ENCODE measurements around the gene PIEZO2. TPM values are rescaled to one million over a fixed set of nuclear protein-coding genes. Genes with fewer than 3 reads are reported as not detected.

Gene PIEZO2
- total RNA-seq, 3 donors from 2014 or later (not counting 1 experiment from before 2014, with no cell fraction given): not detected

GRCh38 chr18:10913919-10914318 is 235.4 kb downstream of the PIEZO2 start:
- intact Hi-C loops (cut with micrococcal nuclease): no loop called here
- WGBS (ENCODE audit: insufficient coverage): 79% methylated on average over 2 of the region's 4 CpGs

DNA sequence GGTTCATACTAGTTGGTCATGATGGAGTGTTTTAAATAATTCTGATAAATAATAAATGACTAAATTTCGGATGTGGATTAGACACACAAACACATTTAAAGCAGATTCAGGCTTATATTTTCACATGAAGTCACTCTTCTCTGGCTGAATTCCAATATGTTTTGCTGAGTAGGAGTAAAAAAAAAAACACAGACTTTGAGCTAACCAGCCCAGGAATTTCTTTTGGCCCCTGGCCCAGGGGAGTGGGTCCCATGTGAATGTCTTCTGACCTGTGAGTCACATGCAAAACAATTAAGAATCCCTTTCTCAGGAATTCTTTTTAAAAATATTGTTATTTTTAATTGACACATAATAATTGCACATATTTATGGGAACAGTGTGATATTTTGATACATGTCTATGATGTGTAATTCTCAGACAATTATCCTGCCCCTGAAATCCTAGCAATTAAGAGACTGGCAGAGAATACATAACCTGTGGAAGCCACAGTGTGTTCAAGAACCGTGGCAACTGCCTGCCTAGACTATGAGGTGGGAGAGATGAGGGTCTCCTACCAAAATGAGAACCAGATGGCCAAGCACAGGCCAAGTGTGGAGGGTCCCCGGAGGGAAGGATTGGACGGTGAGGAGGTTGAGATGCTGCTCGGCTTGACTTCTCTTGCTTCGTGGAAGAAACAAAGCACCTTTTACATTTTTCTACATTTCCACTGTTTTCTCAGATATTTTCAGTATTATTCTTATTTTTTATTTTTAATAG is 236.4 kb downstream of the PIEZO2 start:
- 68% methylated on average over 1 of the region's 6 CpGs for WGBS (ENCODE audit: insufficient coverage)
- TF ChIP-seq, protein P1, sequence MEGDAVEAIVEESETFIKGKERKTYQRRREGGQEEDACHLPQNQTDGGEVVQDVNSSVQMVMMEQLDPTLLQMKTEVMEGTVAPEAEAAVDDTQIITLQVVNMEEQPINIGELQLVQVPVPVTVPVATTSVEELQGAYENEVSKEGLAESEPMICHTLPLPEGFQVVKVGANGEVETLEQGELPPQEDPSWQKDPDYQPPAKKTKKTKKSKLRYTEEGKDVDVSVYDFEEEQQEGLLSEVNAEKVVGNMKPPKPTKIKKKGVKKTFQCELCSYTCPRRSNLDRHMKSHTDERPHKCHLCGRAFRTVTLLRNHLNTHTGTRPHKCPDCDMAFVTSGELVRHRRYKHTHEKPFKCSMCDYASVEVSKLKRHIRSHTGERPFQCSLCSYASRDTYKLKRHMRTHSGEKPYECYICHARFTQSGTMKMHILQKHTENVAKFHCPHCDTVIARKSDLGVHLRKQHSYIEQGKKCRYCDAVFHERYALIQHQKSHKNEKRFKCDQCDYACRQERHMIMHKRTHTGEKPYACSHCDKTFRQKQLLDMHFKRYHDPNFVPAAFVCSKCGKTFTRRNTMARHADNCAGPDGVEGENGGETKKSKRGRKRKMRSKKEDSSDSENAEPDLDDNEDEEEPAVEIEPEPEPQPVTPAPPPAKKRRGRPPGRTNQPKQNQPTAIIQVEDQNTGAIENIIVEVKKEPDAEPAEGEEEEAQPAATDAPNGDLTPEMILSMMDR (IDR thresholded peaks at IDR 0.05): no peak

More at GRCh38 chr18:10913919-10914318, 235.4 kb downstream of the PIEZO2 start:
- Mint-ChIP-seq H3K9me3 (no peaks in the 10 kb centered on the region), H3K27ac (no peak overlapping the region), H3K4me1 (no peaks in the 10 kb centered on the region), H3K36me3 (no peaks in the 10 kb centered on the region), H3K4me3 (no peak overlapping the region), H3K27me3 (ENCODE audit: low read depth in 2 of 2) (no peaks in the 10 kb centered on the region)
- no peak for ATAC-seq
- Histone ChIP-seq H3K9me3 (ENCODE audit: control insufficient read depth, insufficient read depth, low read length) (no peaks in the 10 kb centered on the region), H3K36me3 (ENCODE audit: control insufficient read depth, insufficient read depth, low read length) (no peaks in the 10 kb centered on the region), H3K4me1 (ENCODE audit: control insufficient read depth, insufficient read depth, low read length) (no peaks in the 10 kb centered on the region), H3K27me3 (ENCODE audit: control insufficient read depth, insufficient read depth, low read length) (no peaks in the 10 kb centered on the region), H3K4me3 (ENCODE audit: low read length) (no peak overlapping the region), H3K27ac (ENCODE audit: low read length) (no peak overlapping the region)
- DNase-seq: no peak
- TF ChIP-seq, protein P1 (IDR thresholded peaks at IDR 0.05): no peak

DNA sequence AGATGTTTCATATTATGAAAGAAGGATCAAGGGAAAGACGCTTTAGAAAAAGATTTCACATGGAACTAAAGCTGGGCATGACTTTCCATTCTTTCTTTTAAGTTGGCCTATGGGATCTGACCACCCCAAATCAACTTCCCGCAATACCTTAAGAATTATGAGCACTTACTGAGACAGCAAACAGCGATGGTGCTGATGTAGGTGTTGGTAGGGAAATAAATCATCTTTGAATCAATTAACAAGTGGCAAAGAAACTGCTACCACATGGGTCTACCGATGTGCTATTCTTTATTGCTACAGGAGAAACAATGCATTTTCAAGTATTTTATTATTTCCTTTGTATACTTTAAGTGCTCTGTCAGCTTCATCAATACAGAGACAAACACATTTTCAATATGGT is 239.6 kb downstream of the PIEZO2 start:
- 100% methylated on average over 3 of the region's 4 CpGs for WGBS (ENCODE audit: insufficient coverage)
- ATAC-seq (no peak), DNase-seq (no peak)
- H3K4me1 ChIP-seq (ENCODE audit: control insufficient read depth, insufficient read depth, low read length): no peaks in the 10 kb centered on the region
- no peaks in the 10 kb centered on the region for H3K36me3 ChIP-seq (ENCODE audit: control insufficient read depth, insufficient read depth, low read length)
- H3K27me3 Mint-ChIP-seq (ENCODE audit: low read depth in 2 of 2): no peaks in the 10 kb centered on the region
- no peak overlapping the region for H3K27ac ChIP-seq (ENCODE audit: low read length)
- H3K9me3 Mint-ChIP-seq: no peaks in the 10 kb centered on the region
- H3K4me3 Mint-ChIP-seq: no peak overlapping the region
- H3K4me1 Mint-ChIP-seq: no peaks in the 10 kb centered on the region
- H3K27ac Mint-ChIP-seq: no peak overlapping the region
- H3K36me3 Mint-ChIP-seq: no peaks in the 10 kb centered on the region
- no peaks in the 10 kb centered on the region for H3K9me3 ChIP-seq (ENCODE audit: control insufficient read depth, insufficient read depth, low read length)
- intact Hi-C loops (cut with micrococcal nuclease): no loop called here
- TF ChIP-seq, protein P1 (IDR thresholded peaks at IDR 0.05): no peak
- H3K4me3 ChIP-seq (ENCODE audit: low read length): no peak overlapping the region
- no peaks in the 10 kb centered on the region for H3K27me3 ChIP-seq (ENCODE audit: control insufficient read depth, insufficient read depth, low read length)

More for the DNA sequence above, 236.4 kb downstream of the PIEZO2 start:
- ATAC-seq: no peak
- no peaks in the 10 kb centered on the region for H3K9me3 Mint-ChIP-seq
- DNase-seq: no peak
- H3K4me3 Mint-ChIP-seq: no peak overlapping the region
- H3K27ac ChIP-seq (ENCODE audit: low read length): no peak overlapping the region
- H3K27me3 Mint-ChIP-seq (ENCODE audit: low read depth in 2 of 2): no peaks in the 10 kb centered on the region
- H3K36me3 ChIP-seq (ENCODE audit: control insufficient read depth, insufficient read depth, low read length): no peaks in the 10 kb centered on the region
- H3K9me3 ChIP-seq (ENCODE audit: control insufficient read depth, insufficient read depth, low read length): no peaks in the 10 kb centered on the region
- no peaks in the 10 kb centered on the region for H3K27me3 ChIP-seq (ENCODE audit: control insufficient read depth, insufficient read depth, low read length)
- intact Hi-C loops (cut with micrococcal nuclease): no loop called here
- H3K36me3 Mint-ChIP-seq: no peaks in the 10 kb centered on the region
- no peaks in the 10 kb centered on the region for H3K4me1 Mint-ChIP-seq
- no peaks in the 10 kb centered on the region for H3K4me1 ChIP-seq (ENCODE audit: control insufficient read depth, insufficient read depth, low read length)
- no peak overlapping the region for H3K4me3 ChIP-seq (ENCODE audit: low read length)
- no peak overlapping the region for H3K27ac Mint-ChIP-seq

GRCh38 chr18:10908760-10909159 is 240.6 kb downstream of the PIEZO2 start:
- no peak overlapping the region for H3K4me3 ChIP-seq (ENCODE audit: low read length)
- Mint-ChIP-seq H3K36me3 (no peaks in the 10 kb centered on the region), H3K27ac (no peak overlapping the region), H3K4me1 (no peaks in the 10 kb centered on the region), H3K9me3 (no peaks in the 10 kb centered on the region), H3K27me3 (ENCODE audit: low read depth in 2 of 2) (no peaks in the 10 kb centered on the region), H3K4me3 (no peak overlapping the region)
- TF ChIP-seq, protein P1 (IDR thresholded peaks at IDR 0.05): no peak
- WGBS (ENCODE audit: insufficient coverage): 83% methylated on average over 5 of the region's 5 CpGs
- no peak for ATAC-seq
- H3K4me1 ChIP-seq (ENCODE audit: control insufficient read depth, insufficient read depth, low read length): no peaks in the 10 kb centered on the region
- no peaks in the 10 kb centered on the region for H3K27me3 ChIP-seq (ENCODE audit: control insufficient read depth, insufficient read depth, low read length)
- no peak for DNase-seq
- no peak overlapping the region for H3K27ac ChIP-seq (ENCODE audit: low read length)
- no peaks in the 10 kb centered on the region for H3K9me3 ChIP-seq (ENCODE audit: control insufficient read depth, insufficient read depth, low read length)
- intact Hi-C loops (cut with micrococcal nuclease): no loop called here
- no peaks in the 10 kb centered on the region for H3K36me3 ChIP-seq (ENCODE audit: control insufficient read depth, insufficient read depth, low read length)
